HG03196 (cell line): ENCODE results near the gene SLC1A4.
"Not testable (repeated sequence)": the region's sequence is repeated elsewhere in the genome, so short reads cannot be mapped to it uniquely, and the experiment has no call there.

ENCODE experiments used
- ATAC-seq: cut with Tn5 transposase; IDR thresholded peaks from one replicate; pipeline ENCODE4 v1.9.1; 2021; ENCODE audit not compliant: unreplicated experiment

SLC1A4 gene

DNA sequence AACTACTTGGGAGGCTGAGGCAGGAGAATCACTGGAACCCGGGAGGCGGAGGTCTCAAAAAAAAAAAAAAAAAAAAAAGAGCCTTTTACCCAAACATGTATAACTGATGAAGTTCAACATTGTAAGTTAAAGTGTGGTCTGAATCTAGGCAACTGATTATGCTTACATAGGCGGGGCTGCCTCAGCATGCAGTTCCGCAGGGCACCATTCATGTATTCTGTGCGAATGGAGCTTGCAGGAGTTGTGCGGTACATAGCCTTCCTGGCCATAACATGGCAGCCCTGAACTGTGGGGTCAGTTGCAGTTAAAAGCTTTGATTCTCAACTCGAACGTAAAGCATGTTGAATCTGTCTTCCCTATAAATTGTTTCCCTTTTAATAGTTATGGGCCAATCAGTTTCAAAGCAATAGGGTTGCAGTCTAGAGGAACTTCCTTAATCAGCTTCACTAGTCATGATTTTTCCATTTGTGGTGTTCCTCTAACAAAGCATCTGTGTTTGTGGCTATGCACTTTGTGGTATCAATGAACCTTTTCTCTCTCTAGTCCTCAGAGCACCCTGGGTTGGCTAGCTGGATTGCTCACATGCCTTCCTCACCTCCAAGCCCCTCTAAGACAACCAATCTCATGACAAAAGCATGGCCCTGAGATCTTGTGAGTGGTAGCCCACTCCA is 36.4 kb downstream of the SLC1A4 start:
- ATAC-seq = no peak

DNA sequence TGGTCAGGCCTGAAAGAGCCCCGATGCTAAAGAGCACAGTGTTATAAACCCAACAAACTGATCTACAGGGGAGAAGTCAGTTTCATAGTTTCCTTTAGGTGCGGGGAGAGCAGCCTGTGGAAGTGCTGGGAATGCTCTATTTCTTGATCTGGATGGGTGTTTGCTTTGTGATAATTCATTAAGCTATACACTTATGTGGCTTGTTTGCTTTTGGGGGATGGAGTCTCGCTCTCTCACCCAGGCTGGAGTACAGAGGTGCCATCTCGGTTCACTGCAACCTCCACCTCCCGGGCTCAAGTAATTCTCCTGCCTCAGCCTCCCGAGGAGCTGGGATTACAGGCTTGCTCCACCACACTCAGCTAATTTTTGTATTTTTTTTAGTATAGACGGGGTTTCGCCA is 37.0 kb downstream of the SLC1A4 start:
- no peak for ATAC-seq

DNA sequence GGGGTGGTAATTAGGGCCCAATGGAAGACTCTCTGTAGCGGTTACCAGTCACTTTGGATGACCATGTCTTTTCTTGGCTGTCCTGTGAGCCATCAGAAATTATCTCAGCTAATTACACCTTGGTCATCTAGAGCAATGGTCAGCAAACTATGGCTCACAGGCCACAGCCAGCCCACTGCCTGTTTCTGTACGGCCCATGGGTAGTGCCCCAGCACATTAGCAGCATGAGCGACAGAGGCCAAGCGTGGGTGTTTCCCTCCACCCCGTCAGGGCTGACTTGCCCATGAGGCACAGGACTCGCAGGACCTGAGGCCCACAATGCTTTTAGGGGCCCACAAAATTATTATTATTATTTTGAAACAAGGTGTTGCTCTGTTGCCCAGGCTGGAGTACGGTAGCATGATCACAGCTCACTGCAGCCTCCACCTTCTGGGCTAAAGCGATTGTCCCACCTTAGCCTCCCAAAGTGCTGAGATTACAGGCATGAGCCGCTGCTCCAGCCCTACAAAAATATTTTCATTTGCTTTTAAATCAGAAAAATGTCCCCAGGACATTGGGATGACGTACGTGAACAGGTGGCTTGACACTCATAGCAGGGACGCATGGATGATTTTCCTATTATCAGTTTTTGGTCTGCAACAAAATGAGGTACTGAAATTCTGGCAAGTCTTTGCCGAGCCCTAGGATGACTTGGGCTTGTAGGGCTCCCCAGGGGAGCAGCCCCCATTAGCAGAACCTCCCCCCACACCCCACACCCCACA is 37.7 kb downstream of the SLC1A4 start:
- ATAC-seq = no peak

DNA sequence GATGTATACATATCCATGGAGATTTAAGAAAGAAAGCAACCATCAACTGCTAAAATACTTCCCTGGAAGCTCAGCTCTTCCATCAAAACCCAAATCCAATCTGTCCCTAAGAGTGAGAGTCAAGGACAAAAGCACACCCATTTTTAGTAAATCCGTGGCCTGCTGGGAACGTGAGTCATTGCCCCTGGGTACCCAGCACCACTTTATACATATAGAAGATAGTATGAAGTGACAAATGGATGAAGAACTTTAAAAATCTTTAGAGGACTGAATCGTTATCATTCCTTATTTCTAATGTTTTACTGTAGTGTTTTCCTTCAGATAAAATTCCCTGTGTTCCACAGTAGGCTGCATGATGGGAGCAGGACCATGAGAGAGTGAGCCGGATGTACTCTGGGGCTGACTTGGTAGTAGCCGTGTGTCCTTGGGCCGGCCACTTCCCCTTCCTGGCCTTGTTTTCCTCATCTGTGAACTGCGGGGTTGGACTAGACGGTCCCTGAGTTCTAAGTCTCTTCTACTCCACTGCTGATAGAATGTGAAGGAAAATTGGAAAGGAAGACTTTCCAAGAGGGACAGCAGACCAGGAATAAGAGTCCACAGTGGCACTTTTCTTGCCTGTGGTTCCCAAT is 38.5 kb downstream of the SLC1A4 start:
- no peak for ATAC-seq

DNA sequence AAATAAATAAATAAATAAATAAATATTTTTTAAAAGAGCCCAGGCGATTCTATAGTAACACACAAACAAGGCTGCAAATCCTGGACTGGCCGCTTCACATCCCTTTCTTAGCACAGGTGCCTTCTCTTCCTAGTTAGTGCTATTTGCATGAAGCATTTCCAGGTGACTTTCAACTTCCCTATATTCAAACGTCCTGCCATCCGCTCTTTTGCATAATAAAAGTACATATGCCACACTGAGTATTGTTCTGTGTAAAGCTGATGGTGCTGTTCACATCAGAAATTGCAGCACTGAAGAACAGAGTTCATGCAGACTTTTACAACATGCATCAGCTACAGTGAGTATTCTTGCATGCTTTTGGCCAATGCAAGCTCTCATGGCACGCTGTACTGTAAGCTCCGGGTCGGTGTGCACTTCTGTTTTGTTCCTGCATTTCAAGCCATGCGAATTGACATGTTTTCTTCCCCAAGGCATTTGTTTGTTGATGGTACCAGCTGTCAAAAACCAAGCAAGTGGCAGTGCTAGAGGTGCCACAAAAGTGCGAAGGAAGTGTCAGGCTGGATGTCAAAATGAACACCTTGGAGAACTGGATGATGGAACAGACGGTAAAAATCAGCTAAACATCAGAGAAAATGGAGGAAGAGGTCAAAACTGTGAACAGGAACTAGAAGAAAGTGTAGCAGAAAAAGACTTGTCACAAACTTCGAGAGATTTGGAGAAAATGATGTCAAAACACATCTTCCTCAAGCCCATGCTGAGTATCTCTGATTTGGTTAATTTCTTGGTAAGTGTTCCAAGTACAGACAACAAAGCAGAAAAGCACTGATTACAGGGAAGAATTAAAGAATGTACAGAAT is 41.5 kb downstream of the SLC1A4 start:
- ATAC-seq = no peak

DNA sequence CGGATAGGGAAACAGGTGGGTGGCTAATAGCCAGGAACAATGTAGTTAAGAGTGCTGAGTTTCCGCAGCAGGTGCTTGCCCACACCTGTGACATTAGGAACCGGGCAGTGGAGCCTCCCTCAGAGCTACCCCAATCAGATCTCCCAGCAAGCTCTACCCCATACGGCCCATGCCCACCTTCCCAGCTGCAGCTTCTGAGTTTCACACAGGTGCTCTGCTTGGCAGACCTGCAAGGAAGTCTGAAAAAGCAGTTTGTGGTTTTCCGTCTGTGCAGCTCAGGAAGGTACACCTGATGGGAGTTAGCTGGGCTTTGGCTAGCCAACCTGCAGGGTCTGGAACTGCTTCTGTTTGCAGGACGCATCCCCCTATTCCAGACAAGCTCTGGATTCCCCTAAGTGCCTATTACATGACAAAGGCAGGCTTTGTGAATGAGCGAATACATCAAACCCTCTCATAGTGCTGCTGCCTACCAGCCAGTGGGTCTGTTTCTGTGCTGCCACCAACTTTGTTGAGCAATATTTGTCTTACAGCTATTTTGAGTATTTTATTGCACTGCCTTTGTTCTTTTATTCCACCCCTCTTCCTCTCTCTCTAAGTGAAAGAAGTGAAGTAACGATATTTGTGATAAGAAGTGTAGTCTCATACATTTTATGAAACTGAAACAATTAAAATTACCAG is 42.3 kb downstream of the SLC1A4 start:
- peak; percentile 32 for ATAC-seq

DNA sequence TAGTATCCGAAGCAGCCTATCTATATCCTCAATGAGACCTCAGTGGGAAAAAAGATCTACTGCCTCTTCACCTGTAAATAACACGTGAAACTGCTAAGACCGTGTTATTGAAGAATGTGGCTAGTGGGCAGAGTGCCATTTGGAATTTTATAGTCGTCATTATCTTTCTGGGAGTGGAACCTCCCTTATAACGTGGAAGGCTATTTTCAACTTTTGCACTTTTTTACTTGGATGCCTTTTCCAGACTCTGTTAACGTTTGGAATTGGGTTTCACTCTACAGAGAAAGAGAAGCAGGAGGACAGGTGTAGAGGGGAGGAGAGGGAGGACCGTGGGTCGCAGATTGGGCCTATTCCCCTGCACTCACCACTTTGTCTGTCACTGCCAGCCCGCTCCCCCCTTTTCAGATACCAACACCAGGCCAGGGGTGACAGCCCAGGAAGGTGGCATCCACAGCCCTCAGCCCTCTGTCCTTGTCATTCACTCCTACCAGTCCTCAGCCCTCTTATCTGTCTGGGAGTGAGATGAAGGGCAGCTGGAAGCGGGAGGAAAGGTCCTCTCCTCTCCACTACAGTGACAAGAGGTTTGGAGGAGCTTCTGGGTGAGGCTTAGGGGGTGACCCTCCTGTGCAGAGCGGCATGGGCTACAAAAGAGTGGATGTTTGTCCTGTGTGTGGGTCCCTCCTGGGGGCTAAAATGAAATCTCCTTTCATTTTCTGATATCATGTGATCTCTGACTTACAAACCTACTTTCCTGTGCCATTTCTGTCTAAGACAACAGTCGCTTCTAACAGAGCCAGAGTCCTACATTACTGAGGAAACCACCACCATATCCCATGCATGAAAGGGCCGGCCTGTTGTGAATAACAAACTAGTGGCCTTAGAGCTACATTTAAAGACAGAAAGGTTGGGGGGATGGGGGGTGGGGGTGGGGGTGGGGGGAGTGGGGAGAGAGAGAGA is 43.1 kb downstream of the SLC1A4 start:
- ATAC-seq = no peak

DNA sequence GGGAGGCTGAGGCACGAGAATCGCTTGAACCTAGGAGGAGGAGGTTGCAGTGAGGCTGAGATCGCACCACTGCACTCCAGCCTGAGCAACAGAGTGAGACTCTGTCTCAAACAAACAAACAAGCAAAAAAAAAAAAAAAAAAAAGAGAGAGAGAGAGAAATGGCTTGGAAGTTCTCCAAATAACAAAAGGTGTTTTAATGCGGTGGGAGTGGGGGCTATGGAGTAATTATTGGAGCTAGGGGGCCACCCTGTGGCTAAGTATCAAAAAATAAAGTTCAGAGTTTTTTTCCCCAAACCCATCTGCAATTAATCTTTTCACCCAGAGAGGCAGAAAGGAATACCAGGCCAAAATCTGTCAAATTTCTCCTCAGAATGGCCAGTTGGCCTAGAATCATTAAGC is 44.0 kb downstream of the SLC1A4 start:
- no peak for ATAC-seq

DNA sequence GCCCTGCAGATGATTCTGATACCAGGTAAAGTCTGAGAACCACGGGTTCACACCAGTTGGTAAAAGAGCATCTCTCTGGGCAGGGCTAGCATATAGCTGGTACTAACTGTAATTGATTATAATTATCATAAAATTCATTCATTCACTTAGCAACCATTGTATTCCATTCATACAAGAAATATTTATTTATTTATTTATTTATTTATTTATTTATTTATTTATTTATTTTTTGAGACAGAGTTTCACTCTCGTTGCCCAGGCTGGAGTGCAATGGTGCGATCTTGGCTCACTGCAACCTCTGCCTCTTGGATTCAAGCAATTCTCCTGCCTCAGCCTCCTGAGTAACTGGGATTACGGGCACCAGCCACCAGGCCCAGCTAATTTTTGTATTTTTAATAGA is 44.5 kb downstream of the SLC1A4 start:
- ATAC-seq = not testable (repeated sequence)

DNA sequence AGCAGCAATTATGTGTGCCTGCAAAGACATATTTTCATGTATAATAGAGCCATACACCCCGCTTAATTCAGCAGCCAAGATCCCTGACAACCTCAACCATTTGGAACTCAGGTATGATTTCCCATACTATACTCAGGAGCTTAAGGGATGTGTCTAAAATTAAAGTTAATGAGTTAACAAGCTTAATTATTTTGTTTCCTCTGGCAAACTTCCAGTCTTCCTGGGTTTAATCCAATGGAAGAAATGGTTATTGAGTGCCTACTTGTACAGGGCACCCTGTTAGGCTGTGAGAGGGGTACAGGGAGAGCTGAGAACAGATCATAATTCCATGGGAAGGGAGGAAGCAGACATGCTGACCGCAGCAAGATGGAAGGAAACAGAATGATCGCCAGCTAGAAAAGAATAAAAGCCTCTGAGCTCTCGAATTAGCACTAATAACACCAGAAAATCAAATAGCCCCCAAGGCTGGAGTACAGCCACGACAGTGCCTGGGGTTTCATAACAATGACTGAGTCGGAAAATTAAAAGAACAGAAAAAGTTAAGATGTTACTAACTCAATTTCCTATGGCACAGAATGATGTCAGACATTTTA is 46.2 kb downstream of the SLC1A4 start:
- ATAC-seq = no peak

DNA sequence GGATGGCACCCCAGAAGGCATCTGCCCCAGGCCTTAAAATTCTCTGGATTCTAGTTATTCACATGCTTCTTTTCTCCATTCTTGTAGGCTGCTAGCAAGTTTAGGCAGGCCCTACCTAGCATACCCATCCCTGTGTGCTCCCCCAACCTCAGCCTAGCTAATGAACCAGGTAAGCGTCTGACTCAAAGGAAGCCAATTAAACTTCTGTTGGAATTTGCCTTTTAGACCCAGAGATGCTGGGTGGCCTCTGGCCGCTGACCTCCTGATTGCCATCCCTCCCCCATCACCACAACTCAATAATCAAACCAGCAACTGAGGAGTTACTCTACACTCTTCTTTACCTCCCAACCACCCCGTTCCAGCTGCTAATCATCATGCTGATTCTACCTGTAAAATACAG is 48.0 kb downstream of the SLC1A4 start:
- ATAC-seq = no peak

DNA sequence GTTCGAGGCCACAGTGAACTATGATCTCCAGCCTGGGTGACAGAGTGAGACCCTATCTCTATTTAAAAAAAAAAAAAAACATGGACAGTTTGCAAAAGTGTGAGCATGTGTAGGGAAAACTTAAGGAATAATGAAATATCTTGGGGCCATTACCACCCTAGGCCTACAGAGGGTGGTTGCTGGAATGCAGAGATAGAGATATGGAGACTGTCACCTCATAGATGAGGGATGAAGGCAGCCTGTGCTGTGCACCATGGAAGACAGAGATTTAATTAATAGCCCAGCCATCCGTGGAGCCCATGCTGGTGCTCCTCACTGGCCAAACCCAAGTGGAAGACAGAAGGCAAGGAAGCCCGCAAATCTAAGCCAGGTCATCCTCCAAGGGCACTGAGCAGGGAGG is 50.4 kb downstream of the SLC1A4 start:
- no peak for ATAC-seq

DNA sequence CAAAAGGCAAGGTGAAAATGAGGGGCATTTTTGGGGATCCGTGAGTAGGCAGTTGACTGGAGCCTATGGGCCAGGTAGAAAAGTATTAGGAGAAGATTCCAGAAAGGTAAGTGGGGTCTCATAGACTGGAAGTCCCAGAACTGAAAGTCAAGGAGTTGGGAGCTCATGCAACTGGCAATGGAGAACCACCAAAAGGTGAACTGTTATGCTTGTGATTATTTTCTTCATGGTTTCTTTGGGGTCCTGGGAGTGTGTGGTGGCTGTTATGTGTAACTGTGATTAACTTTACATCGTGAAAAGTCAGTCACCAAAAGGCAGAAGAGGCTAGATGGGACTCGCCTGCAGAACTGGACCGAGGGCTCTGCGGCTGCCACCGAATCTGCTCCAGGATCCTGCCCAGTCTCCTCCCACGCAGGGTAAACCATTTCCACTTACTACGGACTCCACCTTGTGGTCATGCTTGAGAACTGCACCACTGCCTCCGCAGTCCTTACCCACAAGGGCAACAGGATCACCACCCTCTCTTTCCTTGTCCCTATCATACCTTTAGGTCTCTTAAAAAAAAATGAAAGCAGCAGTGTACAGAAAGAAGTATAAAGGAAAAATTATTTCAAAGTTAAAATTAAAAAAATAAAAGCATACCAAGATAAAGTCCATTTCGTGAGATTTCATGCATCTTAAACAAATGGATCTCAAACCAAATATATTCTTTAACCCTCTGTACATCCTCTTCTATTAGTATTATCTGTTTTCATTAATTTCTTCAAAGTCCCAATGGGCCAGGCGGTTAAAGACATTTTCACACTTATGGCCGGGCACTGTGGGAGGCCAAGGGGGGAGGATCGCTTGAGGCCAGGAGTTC is 51.4 kb downstream of the SLC1A4 start:
- ATAC-seq = peak; percentile 71

DNA sequence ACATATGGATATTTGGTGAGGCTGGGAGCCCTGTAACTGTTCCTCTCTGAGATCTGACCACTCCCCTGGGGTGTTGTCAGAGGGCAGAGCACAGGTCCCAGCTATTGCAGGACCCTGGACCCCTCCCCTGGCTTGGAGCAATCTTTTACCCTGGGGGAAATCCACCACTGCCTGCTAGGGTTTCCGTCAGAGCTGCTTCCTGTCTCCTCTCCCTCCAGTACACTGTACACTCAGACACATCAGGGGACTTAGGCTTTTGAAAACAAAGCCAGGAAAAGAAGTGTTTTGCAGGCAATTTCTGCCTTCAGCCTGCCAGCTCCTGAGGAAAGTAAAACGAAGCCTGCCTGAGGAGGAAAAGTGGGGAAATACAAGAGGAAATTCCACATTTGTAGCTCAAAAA is 53.8 kb downstream of the SLC1A4 start:
- no peak for ATAC-seq

DNA sequence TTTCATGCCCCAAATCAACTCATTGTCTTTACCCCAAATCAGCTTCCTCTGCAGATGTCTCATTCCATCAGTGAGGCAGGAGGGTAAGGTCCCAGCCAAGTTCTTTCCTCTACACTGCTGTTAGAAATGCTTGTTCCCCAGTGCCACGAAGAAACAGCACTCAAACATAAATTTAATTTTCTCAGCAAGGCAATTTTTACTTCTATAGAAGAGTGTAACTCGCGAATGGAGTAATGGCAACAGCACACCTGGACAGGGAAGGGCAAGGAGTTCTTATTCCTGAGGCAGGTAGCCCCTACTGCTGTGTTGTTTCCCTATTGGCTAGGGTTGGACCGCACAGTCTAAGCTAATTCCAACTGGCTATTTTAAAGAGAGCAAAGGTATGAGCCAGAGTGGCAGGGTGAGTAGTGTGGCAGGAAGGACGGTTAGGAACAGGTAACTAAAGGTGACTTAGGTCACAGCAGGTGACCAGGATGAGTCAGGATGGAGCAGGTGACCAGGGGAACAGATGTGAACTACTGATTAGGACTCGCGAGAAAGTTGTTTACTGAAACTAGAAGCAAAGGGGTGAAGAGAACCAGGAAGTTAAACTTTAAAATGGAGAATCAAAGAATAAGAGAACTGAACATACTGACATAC is 55.0 kb downstream of the SLC1A4 start:
- ATAC-seq = no peak

DNA sequence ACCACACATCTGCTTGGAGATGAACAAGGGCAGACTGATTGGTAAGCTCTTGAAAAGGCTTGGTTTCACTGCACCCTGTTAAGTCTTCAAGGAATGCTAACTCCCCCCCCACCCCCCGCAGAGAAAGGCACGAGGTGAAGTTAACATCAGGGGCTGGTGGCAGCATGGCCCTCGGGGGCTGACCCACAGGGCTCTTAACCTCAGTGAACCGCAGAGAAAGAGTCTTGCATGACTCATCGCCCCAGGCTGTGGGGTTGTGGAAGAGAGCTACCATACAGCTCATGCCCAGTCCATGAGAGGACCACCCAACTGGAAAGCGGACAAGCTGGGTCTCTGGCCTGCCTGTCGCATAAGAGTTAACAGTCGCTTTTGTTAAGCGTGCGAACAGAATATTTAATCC is 56.5 kb downstream of the SLC1A4 start:
- ATAC-seq = no peak

DNA sequence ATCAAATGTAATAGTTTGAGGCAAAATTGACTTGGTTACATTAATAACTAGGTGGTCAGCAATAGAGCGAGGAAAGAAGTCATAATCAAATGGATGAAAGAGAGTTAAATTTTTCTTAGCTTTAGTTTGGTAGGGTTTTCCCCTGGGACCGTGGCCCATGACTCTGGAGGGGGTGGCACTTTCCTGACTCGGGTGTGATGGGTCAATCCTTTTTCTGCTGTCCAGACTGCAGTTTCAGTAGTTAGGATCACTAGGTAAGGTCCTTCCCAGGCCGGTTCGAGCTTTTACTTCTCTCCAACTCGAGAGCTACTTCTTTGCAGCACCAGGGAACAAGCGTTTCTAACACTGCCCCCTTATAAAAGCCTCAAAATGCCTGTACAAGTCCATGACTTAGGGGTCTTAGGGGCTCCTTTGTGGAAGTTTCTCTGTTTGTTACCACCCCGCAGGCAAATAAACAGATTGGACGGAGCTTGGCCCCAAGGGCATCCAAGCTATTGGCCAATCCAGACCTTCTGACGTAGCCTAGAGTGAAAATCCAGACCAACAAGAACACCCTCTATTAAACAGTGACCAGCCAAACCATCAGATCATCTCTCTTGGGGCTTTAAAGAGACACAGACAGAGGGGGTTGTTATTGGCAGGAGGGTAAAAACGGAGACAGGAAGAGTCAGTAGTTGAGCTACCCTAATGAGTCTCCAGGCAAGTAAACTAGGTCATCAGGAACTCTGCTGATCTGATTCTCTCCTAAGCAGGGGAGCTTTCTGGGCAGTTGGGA is 57.6 kb downstream of the SLC1A4 start:
- ATAC-seq = no peak
